H1 (cell line): ENCODE results near the gene BLOC1S3. TPM values are rescaled to one million over a fixed set of nuclear protein-coding genes. Genes with fewer than 3 reads are reported as not detected.

Source experiments
- HDAC6 ChIP-seq: IDR thresholded peaks from one replicate; pipeline ENCODE4 v1.7.1; 2012; ENCODE audit warnings: low read depth, mild to moderate bottlenecking, inconsistent platforms, low read length, moderate library complexity
- SIN3A ChIP-seq, 2 experiments: IDR thresholded peaks in 1 of 2; conservative IDR thresholded peaks in 1 of 2; 2 replicates each; pipeline ENCODE4 v1.6.1; 2011 to 2012; ENCODE audit warnings: low read length in 2 of 2, improper control_type of control experiment in 1 of 2, low read depth in 1 of 2, mild to moderate bottlenecking in 1 of 2
- polyA plus RNA-seq, 7 experiments: library from polyadenylated mRNA; depleted of rRNA in 3 of 7; stranded (reverse) in 5 of 7; unstranded in 2 of 7; fragments of >200 nt in 5 of 7; fragments of 200-250 nt in 2 of 7; gene quantifications; 1 replicate in 5 of 7; 2 replicates in 1 of 7; 4 replicates in 1 of 7; pipeline versions ENCODE4 v1.2.1 to v1.2.3, GENCODE V29; 2011 to 2013; ENCODE audit warnings: missing spikeins in 2 of 7, mixed read lengths in 2 of 7
- total RNA-seq: library from RNA; stranded (reverse); fragmentation: NEBNext Ultra II Directional; extraction: Animal tissue kit (Norgen Biotek cat#: 25700); gene quantifications from 2 replicates; pipeline ENCODE4 v1.2.1, GENCODE V29; 2021

The BLOC1S3 gene
- total and polyA plus RNA-seq, 2 of the 8 experiments (the other 6 are each of a cell fraction or from before 2014, with no cell fraction given) = 6.0 to 6.1 TPM

- no peak for TF ChIP-seq HDAC6
- no peak for TF ChIP-seq SIN3A (conservative IDR thresholded peaks at IDR 0.05 in 1 of 2, IDR thresholded peaks at IDR 0.05 in 1 of 2; ENCODE audit: low read depth in 1 of 2, low read length in 2 of 2)
Observed at GRCh38 chr19:45138303-45138751, 40.3 kb upstream of the BLOC1S3 start (continued).
